ENCODE measurements around the gene TMEFF2.
"Not testable (repeated sequence)": the region's sequence is repeated elsewhere in the genome, so short reads cannot be mapped to it uniquely, and the experiment has no call there.

The TMEFF2 gene

GRCh38 chr2:192128655-192129054 lies 66.1 kb downstream of the TMEFF2 start:
- no peak for DNase-seq (ENCODE audit: low read depth)

GRCh38 chr2:192127434-192127833 lies 67.3 kb downstream of the TMEFF2 start:
- peak; percentile 10 for DNase-seq (ENCODE audit: low read depth)

- no peak for DNase-seq (ENCODE audit: low read depth)
These were observed 67.8 kb downstream of the TMEFF2 start for GRCh38 chr2:192126912-192127311.

- peak; percentile 27 for DNase-seq (ENCODE audit: low read depth)
These were observed 68.3 kb downstream of the TMEFF2 start for GRCh38 chr2:192126426-192126825.

- DNase-seq (ENCODE audit: low read depth), result no peak
These were observed 70.2 kb downstream of the TMEFF2 start for GRCh38 chr2:192124571-192124970.

- DNase-seq (ENCODE audit: low read depth), result no peak
These were observed 70.9 kb downstream of the TMEFF2 start for GRCh38 chr2:192123847-192124246.

GRCh38 chr2:192122946-192123345 lies 71.8 kb downstream of the TMEFF2 start:
- DNase-seq (ENCODE audit: low read depth), result no peak

GRCh38 chr2:192122141-192122540 lies 72.6 kb downstream of the TMEFF2 start:
- no peak for DNase-seq (ENCODE audit: low read depth)

- DNase-seq (ENCODE audit: low read depth), result no peak
These were observed 75.2 kb downstream of the TMEFF2 start for GRCh38 chr2:192119536-192119935.

- DNase-seq (ENCODE audit: low read depth), result no peak
These were observed 77.0 kb downstream of the TMEFF2 start for GRCh38 chr2:192117705-192118104.

- not testable (repeated sequence) for DNase-seq (ENCODE audit: low read depth)
These were observed 83.2 kb downstream of the TMEFF2 start for GRCh38 chr2:192111536-192111935.

GRCh38 chr2:192099742-192100141 lies 95.0 kb downstream of the TMEFF2 start:
- DNase-seq (ENCODE audit: low read depth), result no peak

GRCh38 chr2:192098814-192099491 lies 95.8 kb downstream of the TMEFF2 start:
- DNase-seq (ENCODE audit: low read depth), result no peak

GRCh38 chr2:192091476-192091875 lies 103.3 kb downstream of the TMEFF2 start:
- no peak for DNase-seq (ENCODE audit: low read depth)

GRCh38 chr2:192090911-192091310 lies 103.8 kb downstream of the TMEFF2 start:
- DNase-seq (ENCODE audit: low read depth), result no peak

- no peak for DNase-seq (ENCODE audit: low read depth)
These were observed 107.3 kb downstream of the TMEFF2 start for GRCh38 chr2:192087398-192087958.

GRCh38 chr2:192082121-192082520 lies 112.6 kb downstream of the TMEFF2 start:
- no peak for DNase-seq (ENCODE audit: low read depth)

- DNase-seq (ENCODE audit: low read depth), result not testable (repeated sequence)
These were observed 114.6 kb downstream of the TMEFF2 start for GRCh38 chr2:192080096-192080495.

- no peak for DNase-seq (ENCODE audit: low read depth)
These were observed 120.9 kb downstream of the TMEFF2 start for GRCh38 chr2:192073878-192074277.

- DNase-seq (ENCODE audit: low read depth), result no peak
These were observed 122.0 kb downstream of the TMEFF2 start for GRCh38 chr2:192072778-192073177.

GRCh38 chr2:192072261-192072660 lies 122.5 kb downstream of the TMEFF2 start:
- no peak for DNase-seq (ENCODE audit: low read depth)

- peak; percentile 47 for DNase-seq (ENCODE audit: low read depth)
These were observed 124.6 kb downstream of the TMEFF2 start for GRCh38 chr2:192070099-192070498.

GRCh38 chr2:192069417-192069816 lies 125.3 kb downstream of the TMEFF2 start:
- DNase-seq (ENCODE audit: low read depth), result no peak

- no peak for DNase-seq (ENCODE audit: low read depth)
These were observed 125.8 kb downstream of the TMEFF2 start for GRCh38 chr2:192068966-192069365.
